Measurements from ENCODE around the gene FOXR1. TPM values are rescaled to one million over a fixed set of nuclear protein-coding genes. Genes with fewer than 3 reads are reported as not detected.
"Not testable (repeated sequence)": the region's sequence is repeated elsewhere in the genome, so short reads cannot be mapped to it uniquely, and the experiment has no call there.

The FOXR1 gene
- total and polyA plus RNA-seq, 4 donors, result not detected

DNA sequence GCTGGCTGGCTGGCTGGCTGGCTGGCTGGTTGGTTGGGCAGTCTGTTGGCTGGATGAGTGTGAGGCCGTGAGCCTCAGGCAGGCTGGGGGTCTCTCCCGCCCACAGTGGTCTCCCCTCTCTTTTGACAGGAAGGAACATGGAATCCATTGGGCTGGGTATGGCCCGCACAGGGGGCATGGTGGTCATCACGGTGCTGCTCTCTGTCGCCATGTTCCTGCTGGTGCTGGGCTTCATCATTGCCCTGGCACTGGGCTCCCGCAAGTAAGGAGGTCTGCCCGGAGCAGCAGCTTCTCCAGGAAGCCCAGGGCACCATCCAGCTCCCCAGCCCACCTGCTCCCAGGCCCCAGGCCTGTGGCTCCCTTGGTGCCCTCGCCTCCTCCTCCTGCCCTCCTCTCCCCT lies 13.6 kb upstream of the FOXR1 start:
- ATAC-seq (ENCODE audit: insufficient read depth, low FRiP score) (no peak), DNase-seq (no peak)
- H3K27ac ChIP-seq (ENCODE audit: low read depth in 1 of 2, low read length in 1 of 2), result no peak overlapping the region
- H3K9me3 ChIP-seq (ENCODE audit: control insufficient read depth in 4 of 4, insufficient read depth in 3 of 4, low read length in 3 of 4), result no peaks in the 10 kb centered on the region
- no peaks in the 10 kb centered on the region for H3K36me3 ChIP-seq (ENCODE audit: control insufficient read depth in 4 of 4, insufficient read depth in 4 of 4, low read length in 4 of 4)
- H3K9ac ChIP-seq (ENCODE audit: insufficient read depth in 1 of 2, low read length in 2 of 2), result no peak overlapping the region
- H3K27me3 ChIP-seq (ENCODE audit: control insufficient read depth in 3 of 3, insufficient read depth in 3 of 3, low read length in 2 of 3), result peaks cover 0 to 9% (median 0%) of the 10 kb centered on the region in 3 donors
- TF ChIP-seq, protein P1, sequence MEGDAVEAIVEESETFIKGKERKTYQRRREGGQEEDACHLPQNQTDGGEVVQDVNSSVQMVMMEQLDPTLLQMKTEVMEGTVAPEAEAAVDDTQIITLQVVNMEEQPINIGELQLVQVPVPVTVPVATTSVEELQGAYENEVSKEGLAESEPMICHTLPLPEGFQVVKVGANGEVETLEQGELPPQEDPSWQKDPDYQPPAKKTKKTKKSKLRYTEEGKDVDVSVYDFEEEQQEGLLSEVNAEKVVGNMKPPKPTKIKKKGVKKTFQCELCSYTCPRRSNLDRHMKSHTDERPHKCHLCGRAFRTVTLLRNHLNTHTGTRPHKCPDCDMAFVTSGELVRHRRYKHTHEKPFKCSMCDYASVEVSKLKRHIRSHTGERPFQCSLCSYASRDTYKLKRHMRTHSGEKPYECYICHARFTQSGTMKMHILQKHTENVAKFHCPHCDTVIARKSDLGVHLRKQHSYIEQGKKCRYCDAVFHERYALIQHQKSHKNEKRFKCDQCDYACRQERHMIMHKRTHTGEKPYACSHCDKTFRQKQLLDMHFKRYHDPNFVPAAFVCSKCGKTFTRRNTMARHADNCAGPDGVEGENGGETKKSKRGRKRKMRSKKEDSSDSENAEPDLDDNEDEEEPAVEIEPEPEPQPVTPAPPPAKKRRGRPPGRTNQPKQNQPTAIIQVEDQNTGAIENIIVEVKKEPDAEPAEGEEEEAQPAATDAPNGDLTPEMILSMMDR (IDR thresholded peaks at IDR 0.05; ENCODE audit: control extremely low read depth, extremely low read depth), result no peak
- 95 to 97% methylated on average over 8 of the region's 8 CpGs for WGBS, 2 donors
- H3K4me1 ChIP-seq (ENCODE audit: control insufficient read depth in 5 of 5, insufficient read depth in 5 of 5, low read length in 5 of 5), result no peaks in the 10 kb centered on the region
- H3K4me3 ChIP-seq, result no peak overlapping the region

DNA sequence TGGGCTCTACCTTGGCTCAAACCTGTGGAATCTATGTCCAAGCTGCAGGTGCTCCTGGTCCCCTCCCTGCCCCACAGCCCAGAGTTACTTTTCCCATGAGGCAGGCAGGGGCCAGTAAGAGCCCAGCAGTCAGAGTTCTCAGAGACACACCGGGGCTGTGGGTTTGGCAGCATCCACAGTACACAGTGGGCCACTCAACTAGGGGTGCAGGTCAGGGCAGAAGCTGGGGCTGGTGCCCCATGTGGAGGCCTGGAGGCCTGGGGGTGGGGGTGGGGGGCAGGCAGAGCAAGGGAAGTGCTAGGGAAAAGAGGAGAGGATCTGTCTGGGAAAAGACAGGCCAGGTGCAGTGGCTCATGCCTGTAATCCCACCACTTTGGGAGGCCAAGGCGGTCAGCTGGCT lies 13.0 kb upstream of the FOXR1 start:
- Histone ChIP-seq H3K9ac (ENCODE audit: insufficient read depth in 1 of 2, low read length in 2 of 2) (no peak overlapping the region), H3K36me3 (ENCODE audit: control insufficient read depth in 4 of 4, insufficient read depth in 4 of 4, low read length in 4 of 4) (no peaks in the 10 kb centered on the region), H3K27me3 (ENCODE audit: control insufficient read depth in 3 of 3, insufficient read depth in 3 of 3, low read length in 2 of 3) (peaks cover 0 to 3% (median 0%) of the 10 kb centered on the region in 3 donors), H3K4me1 (ENCODE audit: control insufficient read depth in 5 of 5, insufficient read depth in 5 of 5, low read length in 5 of 5) (no peaks in the 10 kb centered on the region), H3K9me3 (ENCODE audit: control insufficient read depth in 4 of 4, insufficient read depth in 3 of 4, low read length in 3 of 4) (no peaks in the 10 kb centered on the region), H3K27ac (ENCODE audit: low read depth in 1 of 2, low read length in 1 of 2) (no peak overlapping the region), H3K4me3 (no peak overlapping the region)
- no peak for ATAC-seq (ENCODE audit: insufficient read depth, low FRiP score)
- TF ChIP-seq, protein P1 (IDR thresholded peaks at IDR 0.05; ENCODE audit: control extremely low read depth, extremely low read depth), result no peak
- no peak for DNase-seq
- WGBS, 2 donors, result 87 to 88% methylated on average over 2 of the region's 2 CpGs

DNA sequence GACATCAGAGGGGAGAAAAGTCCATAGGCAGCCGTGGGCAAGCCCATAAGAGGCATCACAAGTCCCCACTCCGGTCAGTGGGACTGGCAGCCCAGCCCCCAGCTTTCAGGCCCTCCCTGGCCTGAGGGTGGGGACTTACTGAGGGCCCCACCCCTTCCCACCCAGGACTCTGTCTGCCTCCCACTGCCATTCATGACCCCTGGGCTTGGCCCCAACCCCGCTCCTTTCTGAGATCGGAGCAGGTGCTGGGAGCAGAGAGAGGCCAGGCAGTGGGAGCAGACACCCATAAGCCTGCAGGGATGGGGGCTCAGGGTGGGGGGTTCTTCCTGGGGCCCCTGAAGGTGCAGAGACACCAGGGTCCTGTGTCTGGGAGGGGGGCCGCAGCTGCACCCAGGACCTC lies 10.4 kb upstream of the FOXR1 start:
- Histone ChIP-seq H3K4me3 (no peak overlapping the region), H3K9me3 (ENCODE audit: control insufficient read depth in 4 of 4, insufficient read depth in 3 of 4, low read length in 3 of 4) (no peaks in the 10 kb centered on the region), H3K27ac (ENCODE audit: low read depth in 1 of 2, low read length in 1 of 2) (no peak overlapping the region), H3K4me1 (ENCODE audit: control insufficient read depth in 5 of 5, insufficient read depth in 5 of 5, low read length in 5 of 5) (no peaks in the 10 kb centered on the region), H3K36me3 (ENCODE audit: control insufficient read depth in 4 of 4, insufficient read depth in 4 of 4, low read length in 4 of 4) (no peaks in the 10 kb centered on the region), H3K27me3 (ENCODE audit: control insufficient read depth in 3 of 3, insufficient read depth in 3 of 3, low read length in 2 of 3) (no peaks in the 10 kb centered on the region), H3K9ac (ENCODE audit: insufficient read depth in 1 of 2, low read length in 2 of 2) (no peak overlapping the region)
- 85 to 95% methylated on average over 4 to 5 of the region's 5 CpGs for WGBS, 2 donors
- TF ChIP-seq, protein P1 (IDR thresholded peaks at IDR 0.05; ENCODE audit: control extremely low read depth, extremely low read depth), result no peak
- DNase-seq, result no peak
- ATAC-seq (ENCODE audit: insufficient read depth, low FRiP score), result no peak

GRCh38 chr11:118961591-118961990 lies 10.0 kb upstream of the FOXR1 start:
- ATAC-seq (ENCODE audit: insufficient read depth, low FRiP score), result no peak
- TF ChIP-seq, protein P1 (IDR thresholded peaks at IDR 0.05; ENCODE audit: control extremely low read depth, extremely low read depth), result no peak
- no peak for DNase-seq

DNA sequence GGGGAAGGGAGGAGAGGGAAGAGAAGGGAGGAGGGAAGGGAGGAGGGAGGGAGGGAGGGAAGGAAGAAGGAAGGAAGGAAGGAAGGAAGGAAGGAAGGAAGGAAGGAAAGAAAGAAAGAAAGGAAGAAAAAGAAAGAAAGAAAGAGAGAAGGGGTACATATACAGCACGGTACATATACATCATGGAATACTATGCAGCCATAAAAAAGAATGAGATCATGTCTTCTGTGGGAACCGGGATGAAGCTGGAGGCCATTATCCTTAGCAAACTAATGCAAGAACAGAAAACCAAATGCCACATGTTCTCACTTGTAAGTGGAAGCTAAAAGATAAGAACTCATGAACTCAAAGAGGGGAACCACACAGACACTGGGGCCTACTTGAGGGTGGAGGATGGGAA lies 2.1 kb upstream of the FOXR1 start:
- not testable (repeated sequence) for H3K27ac ChIP-seq (ENCODE audit: low read depth in 1 of 2, low read length in 1 of 2); H3K36me3 ChIP-seq (ENCODE audit: control insufficient read depth in 4 of 4, insufficient read depth in 4 of 4, low read length in 4 of 4); ATAC-seq (ENCODE audit: insufficient read depth, low FRiP score); DNase-seq; H3K9me3 ChIP-seq (ENCODE audit: control insufficient read depth in 4 of 4, insufficient read depth in 3 of 4, low read length in 3 of 4); H3K4me1 ChIP-seq (ENCODE audit: control insufficient read depth in 5 of 5, insufficient read depth in 5 of 5, low read length in 5 of 5); H3K4me3 ChIP-seq; H3K27me3 ChIP-seq (ENCODE audit: control insufficient read depth in 3 of 3, insufficient read depth in 3 of 3, low read length in 2 of 3); H3K9ac ChIP-seq (ENCODE audit: insufficient read depth in 1 of 2, low read length in 2 of 2)
- 94 to 96% methylated on average over 2 of the region's 2 CpGs for WGBS, 2 donors

More at GRCh38 chr11:118961591-118961990, 10.0 kb upstream of the FOXR1 start:
- Histone ChIP-seq H3K9ac (ENCODE audit: insufficient read depth in 1 of 2, low read length in 2 of 2) (no peak overlapping the region), H3K27ac (ENCODE audit: low read depth in 1 of 2, low read length in 1 of 2) (no peak overlapping the region), H3K4me3 (no peak overlapping the region), H3K4me1 (ENCODE audit: control insufficient read depth in 5 of 5, insufficient read depth in 5 of 5, low read length in 5 of 5) (no peaks in the 10 kb centered on the region), H3K27me3 (ENCODE audit: control insufficient read depth in 3 of 3, insufficient read depth in 3 of 3, low read length in 2 of 3) (no peaks in the 10 kb centered on the region), H3K36me3 (ENCODE audit: control insufficient read depth in 4 of 4, insufficient read depth in 4 of 4, low read length in 4 of 4) (no peaks in the 10 kb centered on the region), H3K9me3 (ENCODE audit: control insufficient read depth in 4 of 4, insufficient read depth in 3 of 4, low read length in 3 of 4) (no peaks in the 10 kb centered on the region)
- WGBS, 2 donors, result 61 to 64% methylated on average over 11 of the region's 11 CpGs

Data from lung (tissue), 12 donors.